IPS DF 6.9 (cell line): ENCODE data around the gene REXO4.

Experiments used
- DNase-seq: peaks from one replicate; pipeline ENCODE4 v3.0.0-alpha.2; 2013; ENCODE audit warnings: low read depth, low spot score
- H3K27ac ChIP-seq: one replicate; pipeline ENCODE4 v1.5.1; 2013; ENCODE audit warnings: low read length, control low read depth
- H3K27me3 ChIP-seq: 2 replicates; pipeline ENCODE4 v1.6.1; 2013; ENCODE audit warnings: mild to moderate bottlenecking, low read length; ENCODE audit not compliant: control insufficient read depth, insufficient read depth
- H3K36me3 ChIP-seq: 2 replicates; pipeline ENCODE4 v1.6.1; 2013; ENCODE audit warnings: low read length; ENCODE audit not compliant: control insufficient read depth, insufficient read depth
- H3K4me1 ChIP-seq: 2 replicates; pipeline ENCODE4 v1.6.1; 2013; ENCODE audit warnings: low read length; ENCODE audit not compliant: control insufficient read depth, insufficient read depth
- H3K4me3 ChIP-seq: 2 replicates; pipeline ENCODE4 v1.5.1; 2013; ENCODE audit warnings: mild to moderate bottlenecking, low read length
- H3K9me3 ChIP-seq: 2 replicates; pipeline ENCODE4 v1.6.1; 2013; ENCODE audit warnings: low read length, inconsistent platforms; ENCODE audit not compliant: control insufficient read depth, insufficient read depth
- WGBS: extraction: QIAGEN DNeasy Blood & Tissue Kit; methylation state at CpG from one replicate; pipeline ENCODE4 v1.1.7; 2013; ENCODE audit warnings: mixed read lengths, missing lambda C conversion rate; ENCODE audit not compliant: insufficient read length, insufficient coverage; 5-methylcytosine and 5-hydroxymethylcytosine counted together

Gene REXO4

DNA sequence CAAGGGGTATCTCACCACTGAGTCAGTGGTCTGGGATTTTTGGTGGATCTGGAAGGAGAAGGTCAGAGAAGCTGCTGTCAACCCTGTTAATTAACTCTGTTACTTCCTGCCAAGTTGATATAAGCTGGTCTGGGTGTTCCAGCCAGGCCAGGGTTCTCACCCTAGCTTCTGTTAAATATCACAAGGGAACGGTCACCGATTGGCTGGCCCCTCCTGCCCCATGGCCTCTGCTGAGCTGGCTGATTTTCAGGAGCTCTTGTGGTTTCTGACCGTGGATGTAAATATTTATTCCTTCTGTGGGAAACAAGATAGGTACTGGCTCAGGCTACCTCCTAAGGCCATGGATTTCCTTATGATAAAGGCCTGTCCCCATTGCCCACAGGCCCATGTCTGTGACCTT is 5.4 kb upstream of the REXO4 start:
- H3K27ac ChIP-seq = no peak overlapping the region
- 0 out of 2 replicates have a peak, but pooled peaks cover 3% of the 10 kb centered on the region for H3K36me3 ChIP-seq
- H3K9me3 ChIP-seq = no peaks in the 10 kb centered on the region
- WGBS = no CpG with 5 or more reads among the region's 3 CpGs
- no peaks in the 10 kb centered on the region for H3K27me3 ChIP-seq
- no peak overlapping the region for H3K4me3 ChIP-seq
- peaks cover 4% of the 10 kb centered on the region; the same call in 1 of the 2 replicates for H3K4me1 ChIP-seq
- DNase-seq = no peak

DNA sequence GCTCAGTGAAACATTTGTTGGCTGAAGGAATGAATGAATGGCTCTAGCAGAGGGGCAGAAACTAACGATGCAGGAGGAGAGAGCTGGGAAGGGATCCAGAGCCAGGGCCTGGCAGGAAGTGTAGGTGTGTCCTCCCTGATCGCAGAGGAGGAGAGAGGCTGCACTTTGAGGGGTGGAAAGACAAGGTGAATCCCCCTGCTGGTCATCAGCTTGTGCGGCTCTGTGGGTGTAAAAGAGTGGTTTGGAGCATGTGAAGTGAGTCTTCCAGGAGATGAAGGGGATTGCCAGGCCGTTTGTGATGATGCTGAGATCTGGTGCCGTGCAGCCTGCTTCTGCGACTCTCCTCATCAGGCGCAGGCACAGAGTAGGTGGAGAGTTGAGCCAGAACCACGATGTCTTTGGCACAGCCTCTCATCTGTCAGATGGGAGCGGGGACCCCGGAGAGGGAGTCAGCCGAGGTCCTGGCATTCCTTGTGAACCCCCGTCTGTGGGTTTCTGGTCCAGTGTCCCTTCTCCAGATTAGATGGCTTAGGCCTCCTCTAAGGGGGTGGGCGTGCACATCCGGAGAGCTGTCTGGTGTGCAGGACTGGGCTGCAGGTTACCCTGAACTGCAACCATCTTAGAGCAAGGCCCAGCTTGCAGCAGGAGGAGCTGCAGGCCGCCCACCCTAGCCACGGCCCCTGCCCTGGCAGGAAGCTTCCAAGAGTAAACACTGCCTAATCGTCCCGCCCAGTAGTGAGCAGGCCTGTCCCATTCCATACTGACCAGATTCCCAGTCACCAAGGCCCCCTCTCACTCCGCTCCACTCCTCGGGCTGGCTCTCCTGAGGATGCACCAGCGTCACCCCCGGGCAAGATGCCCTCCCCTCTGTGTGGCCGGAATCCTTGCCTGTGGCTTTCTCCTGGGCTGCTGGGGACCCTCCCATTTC is 4.1 kb upstream of the REXO4 start, which contains the start of gene ADAMTS13:
TSS of gene ADAMTS13 (plus strand) at position 753 of the 928 bp plus-strand sequence. CDS start at position 830, 77 bp downstream.
- Histone ChIP-seq H3K27ac (no peak within 1 kb of the TSS), H3K27me3 (no peaks in the 10 kb centered on the region), H3K4me1 (0 out of 2 replicates have a peak, but pooled peaks cover 1% of the 10 kb centered on the region), H3K36me3 (0 out of 2 replicates have a peak, but pooled peaks cover 3% of the 10 kb centered on the region), H3K4me3 (no peak within 1 kb of the TSS), H3K9me3 (no peaks in the 10 kb centered on the region)
- no peak for DNase-seq
- no CpG with 5 or more reads among the region's 23 CpGs for WGBS

DNA sequence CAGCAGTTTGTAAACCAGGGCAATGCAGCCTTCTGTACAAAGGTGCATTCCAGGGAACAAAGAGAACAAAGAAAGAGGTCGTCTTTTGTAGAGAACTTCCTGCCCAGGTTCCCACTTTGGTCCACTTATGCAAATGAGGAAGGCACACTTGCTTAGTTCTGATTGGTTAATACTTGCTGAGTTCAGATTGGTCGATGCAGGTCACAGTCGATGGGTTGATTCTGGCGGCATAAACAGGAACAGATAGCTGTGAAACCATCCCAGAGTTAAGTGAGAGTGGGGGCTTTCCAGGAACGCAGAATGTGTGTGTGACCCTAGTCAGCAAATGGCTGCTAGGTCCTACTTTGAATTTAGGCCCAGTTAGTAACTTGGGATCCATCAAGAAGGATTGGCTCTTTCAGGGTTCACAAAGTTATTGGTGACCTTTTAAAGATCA is 2.6 kb upstream of the REXO4 start:
- Histone ChIP-seq H3K9me3 (no peaks in the 10 kb centered on the region), H3K27me3 (no peaks in the 10 kb centered on the region), H3K4me3 (no peak overlapping the region), H3K4me1 (0 out of 2 replicates have a peak, but pooled peaks cover 1% of the 10 kb centered on the region), H3K27ac (no peak overlapping the region), H3K36me3 (no peaks in the 10 kb centered on the region)
- WGBS = no CpG with 5 or more reads among the region's 5 CpGs
- no peak for DNase-seq

DNA sequence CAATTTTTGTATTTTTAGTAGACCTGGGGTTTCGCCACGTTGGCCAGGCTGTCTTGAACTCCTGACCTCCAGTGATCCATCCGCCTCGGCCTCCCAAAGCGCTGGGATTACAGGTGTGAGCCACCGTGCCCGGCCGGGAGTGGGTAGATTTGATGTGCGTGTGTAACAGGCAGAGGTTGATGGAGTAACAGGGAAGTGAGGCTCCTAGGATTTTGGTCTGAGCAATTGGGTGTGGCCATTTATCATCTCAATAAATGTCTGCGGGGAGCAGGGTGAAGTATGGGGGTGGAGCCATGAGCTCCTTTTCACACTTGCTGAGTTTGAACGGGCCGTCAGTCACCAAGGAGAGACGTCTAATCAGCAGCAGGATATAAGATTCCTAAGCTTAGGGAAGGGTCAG is 1.2 kb upstream of the REXO4 start:
- WGBS = no CpG with 5 or more reads among the region's 13 CpGs
- Histone ChIP-seq H3K4me3 (no peak overlapping the region), H3K4me1 (0 out of 2 replicates have a peak, but pooled peaks cover 1% of the 10 kb centered on the region), H3K36me3 (peaks cover 6% of the 10 kb centered on the region; the same call in 1 of the 2 replicates), H3K9me3 (no peaks in the 10 kb centered on the region), H3K27me3 (no peaks in the 10 kb centered on the region), H3K27ac (no peak overlapping the region)
- no peak for DNase-seq

DNA sequence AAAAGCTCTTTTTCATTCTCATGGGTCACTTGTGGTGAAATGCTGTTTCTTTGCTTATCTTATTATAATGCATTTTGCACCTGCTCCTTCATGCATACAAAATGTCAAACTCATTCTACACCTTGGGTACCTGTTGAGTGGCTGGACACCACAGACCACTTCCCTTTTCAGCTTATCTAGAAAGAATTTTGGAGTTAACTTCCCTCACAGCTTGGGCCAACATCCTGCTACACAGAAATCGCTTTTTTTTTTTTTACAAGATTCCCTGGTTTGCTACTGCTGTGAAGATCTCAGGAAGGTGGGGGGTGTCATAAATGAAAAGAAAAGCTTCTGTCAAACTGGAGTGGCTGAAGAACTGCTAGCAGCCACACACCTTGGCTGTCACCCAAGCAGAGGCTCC is 2.6 kb downstream of the REXO4 start:
- no peaks in the 10 kb centered on the region for H3K9me3 ChIP-seq
- no CpG with 5 or more reads among the region's 1 CpG for WGBS
- peaks cover 14% of the 10 kb centered on the region for H3K36me3 ChIP-seq

DNA sequence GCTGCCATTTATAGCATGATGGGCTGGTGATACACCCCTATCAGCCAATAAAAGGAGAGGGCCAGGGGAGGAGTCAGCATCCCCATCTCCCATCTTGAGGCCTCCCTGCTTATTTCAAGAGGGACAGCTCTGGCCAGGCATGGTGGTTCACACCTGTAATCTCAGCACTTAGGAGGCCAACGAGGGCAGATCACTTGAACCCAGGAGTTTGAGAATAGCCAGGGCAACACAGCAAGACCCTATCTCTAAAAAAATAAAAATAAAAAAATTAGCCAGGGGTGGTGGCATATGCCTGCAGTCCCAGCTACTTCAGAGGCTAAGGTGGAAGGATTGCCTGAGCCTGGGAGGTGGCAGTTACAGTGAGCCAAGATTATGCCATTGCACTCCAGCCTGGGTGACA is 9.8 kb downstream of the REXO4 start:
- no peaks in the 10 kb centered on the region for H3K4me1 ChIP-seq
- no peaks in the 10 kb centered on the region for H3K9me3 ChIP-seq
- WGBS = no CpG with 5 or more reads among the region's 1 CpG
- H3K27ac ChIP-seq = no peak overlapping the region
- DNase-seq = no peak
- H3K36me3 ChIP-seq = peaks cover 16% of the 10 kb centered on the region
- no peak overlapping the region for H3K4me3 ChIP-seq
- no peaks in the 10 kb centered on the region for H3K27me3 ChIP-seq

More for the DNA sequence above, 2.6 kb downstream of the REXO4 start:
- Histone ChIP-seq H3K27ac (no peak overlapping the region), H3K4me3 (no peak overlapping the region), H3K27me3 (no peaks in the 10 kb centered on the region), H3K4me1 (no peaks in the 10 kb centered on the region)
- no peak for DNase-seq

DNA sequence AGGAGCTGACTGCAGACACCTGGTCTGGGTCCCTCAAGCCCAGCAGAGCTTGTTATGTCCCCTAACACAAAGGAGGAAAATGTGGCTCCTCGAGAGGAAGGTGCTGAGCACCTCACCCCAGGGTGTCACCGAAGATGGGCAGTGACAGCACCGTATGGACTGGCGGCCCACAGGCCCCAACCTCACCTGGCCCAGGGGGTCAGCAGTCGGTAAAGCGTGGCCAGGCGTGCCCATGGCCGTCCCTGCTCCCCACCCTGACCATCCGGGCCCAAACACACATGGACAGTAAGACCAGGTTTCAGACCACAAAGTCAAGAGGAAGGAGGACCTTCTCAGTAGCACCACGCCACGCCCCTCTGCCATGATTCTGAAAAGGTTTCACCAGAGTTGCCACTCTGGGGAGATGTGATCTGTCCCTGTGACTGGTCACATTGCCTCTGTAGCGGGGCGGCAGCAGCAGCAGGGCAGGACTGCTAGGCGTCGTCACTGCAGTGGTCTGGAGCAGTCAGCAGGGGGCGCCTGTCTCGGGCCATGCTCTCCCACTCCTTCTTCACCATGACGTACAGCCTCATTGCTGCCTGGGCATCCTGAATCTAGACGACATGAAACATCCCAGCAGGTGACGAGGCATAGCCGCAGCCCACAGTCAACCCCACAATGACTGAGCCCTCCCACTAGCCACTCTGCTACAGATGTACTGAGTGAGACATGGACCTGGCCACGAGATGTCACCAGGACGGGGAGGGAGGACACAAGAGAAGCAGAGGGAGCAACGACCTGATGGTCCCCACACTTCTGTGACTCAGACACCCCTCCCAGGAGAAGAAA is 11.1 kb downstream of the REXO4 start:
- DNase-seq = peak; percentile 55
- Histone ChIP-seq H3K27ac (no peak overlapping the region), H3K9me3 (no peaks in the 10 kb centered on the region), H3K4me3 (no peak overlapping the region), H3K27me3 (no peaks in the 10 kb centered on the region), H3K4me1 (no peaks in the 10 kb centered on the region), H3K36me3 (peaks cover 9% of the 10 kb centered on the region; the same call in 1 of the 2 replicates)
- no CpG with 5 or more reads among the region's 24 CpGs for WGBS

DNA sequence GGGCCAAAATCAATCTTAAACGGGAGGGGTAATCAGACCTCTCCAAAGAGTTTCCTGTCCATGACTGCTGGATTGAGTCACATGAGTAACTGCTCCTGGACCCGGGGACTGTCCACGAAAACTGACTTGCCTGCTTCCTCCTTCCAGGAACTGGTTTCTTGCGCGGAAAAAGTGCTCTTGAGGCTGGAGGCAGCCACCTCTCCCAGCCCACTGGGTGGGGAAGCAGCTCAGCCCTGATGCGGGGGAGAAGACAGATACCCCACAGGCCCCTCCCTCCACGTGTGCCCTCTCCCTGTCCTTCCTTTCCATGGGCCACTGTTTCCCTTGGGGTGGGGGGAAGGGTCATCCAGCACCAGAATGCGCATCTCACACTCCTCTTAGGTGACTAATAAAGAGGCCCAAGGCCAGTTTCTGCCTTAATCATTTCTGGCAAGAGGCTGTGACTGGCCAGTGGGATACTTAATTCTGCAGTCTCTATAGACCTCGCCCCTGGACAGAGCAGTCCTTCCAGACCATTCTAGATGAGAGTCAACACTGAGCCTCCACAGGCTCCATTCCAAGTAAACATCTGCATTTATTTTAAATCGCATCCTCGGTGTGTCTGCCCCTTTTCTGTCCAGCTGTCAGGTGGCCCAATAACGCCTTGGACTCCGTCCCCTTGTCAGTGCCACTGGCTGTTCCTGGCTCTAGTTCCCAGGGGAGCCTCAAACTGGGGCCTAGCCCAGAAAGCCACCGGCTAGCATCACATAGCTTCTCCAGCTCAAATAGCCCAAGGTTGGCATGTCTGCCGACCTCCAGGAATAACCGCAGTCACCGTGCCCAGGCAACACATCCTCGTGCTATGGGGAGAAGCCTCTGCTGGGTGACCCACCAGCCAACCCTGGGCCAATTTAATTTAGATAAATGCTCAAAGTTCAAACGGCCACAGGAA is 12.0 kb downstream of the REXO4 start:
- H3K4me1 ChIP-seq = no peaks in the 10 kb centered on the region
- no peak for DNase-seq
- no peaks in the 10 kb centered on the region for H3K9me3 ChIP-seq
- WGBS = no CpG with 5 or more reads among the region's 19 CpGs
- no peak overlapping the region for H3K27ac ChIP-seq
- peaks cover 9% of the 10 kb centered on the region; the same call in 1 of the 2 replicates for H3K36me3 ChIP-seq
- no peak overlapping the region for H3K4me3 ChIP-seq
- no peaks in the 10 kb centered on the region for H3K27me3 ChIP-seq

DNA sequence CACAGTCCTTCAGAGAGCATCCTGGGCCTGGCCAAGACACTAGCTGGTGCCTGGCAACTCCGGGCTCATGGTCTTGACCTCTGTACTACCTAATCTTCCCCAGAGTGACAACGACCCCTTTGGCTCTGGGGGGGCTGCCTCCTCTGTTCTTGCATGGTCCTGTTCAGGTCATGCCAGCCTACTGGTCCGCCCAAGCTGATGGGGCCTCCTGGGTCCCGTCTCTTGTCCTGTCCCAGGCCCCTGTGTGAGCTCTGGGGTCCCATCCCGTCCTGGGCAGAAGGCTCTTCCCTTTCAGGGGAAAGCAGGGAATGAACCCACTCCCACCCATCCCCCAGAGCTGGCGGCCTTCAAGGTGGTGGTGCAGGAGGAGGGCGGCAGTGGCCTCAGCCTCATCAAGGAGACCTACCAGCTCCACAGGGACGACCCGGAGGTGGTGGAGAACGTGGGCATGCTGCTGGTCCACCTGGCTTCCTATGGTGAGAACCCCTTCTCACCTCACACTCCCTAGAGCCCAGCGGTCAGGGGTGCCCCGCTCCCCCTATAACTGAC is 13.3 kb downstream of the REXO4 start:
- no CpG with 5 or more reads among the region's 12 CpGs for WGBS

More for the DNA sequence above, 13.3 kb downstream of the REXO4 start:
- Histone ChIP-seq H3K27me3 (no peaks in the 10 kb centered on the region), H3K9me3 (no peaks in the 10 kb centered on the region), H3K4me3 (no peak overlapping the region), H3K27ac (no peak overlapping the region), H3K4me1 (no peaks in the 10 kb centered on the region), H3K36me3 (peaks cover 9% of the 10 kb centered on the region; the same call in 1 of the 2 replicates)
- no peak for DNase-seq
